Peyer's patch (tissue), 4 donors: ENCODE results near the gene EFNA5.

Experiments used
- CTCF ChIP-seq, 6 experiments: fragments of 450-650 bp in 4 of 6; fragments of 200-600 bp in 2 of 6; sonication (generic) in 1 of 6; IDR thresholded peaks; one replicate each; pipeline ENCODE4 v1.5.1; 2017 to 2019; ENCODE audit warnings: antibody characterized with exemption in 6 of 6, mild to moderate bottlenecking in 3 of 6, moderate library complexity in 1 of 6
- POLR2A ChIP-seq, 2 donors: fragments of 450-650 bp; IDR thresholded peaks; one replicate each; pipeline ENCODE4 v1.5.1; 2017; ENCODE audit warnings: antibody characterized with exemption in 2 of 2, mild to moderate bottlenecking in 2 of 2, moderate library complexity in 2 of 2

GRCh38 chr5:107661038-107661649 is 9.6 kb downstream of the EFNA5 start:
- TF ChIP-seq CTCF (IDR thresholded peaks at IDR 0.05) (no peak), POLR2A (IDR thresholded peaks at IDR 0.05) (no peak)
